Activated CD4-positive, alpha-beta T cell treated with anti-CD3 and anti-CD28 coated beads, Interleukin-2, Interleukin-6, amounts not matched to agents 100 ng/mL and 50 ng/mL, durations not matched to agents 16 hours and 8 hours (primary cell): Measurements from ENCODE around the gene HECTD4.
"Not testable (repeated sequence)": the region's sequence is repeated elsewhere in the genome, so short reads cannot be mapped to it uniquely, and the experiment has no call there.

Experiments used
- DNase-seq: peaks from one replicate; pipeline ENCODE4 v3.0.0-alpha.2; 2020

The HECTD4 gene

GRCh38 chr12:112381883-112382796 is at the start of gene HECTD4:
Gene HECTD4, minus strand, starts transcription at chr12:112382431. Its CDS starts 303 bp downstream, at chr12:112382128.
- DNase-seq: peak; percentile 95

- no peak for DNase-seq
These were observed 49.7 kb upstream of the HECTD4 start for GRCh38 chr12:112431965-112432364.

GRCh38 chr12:112430929-112431328 is 48.7 kb upstream of the HECTD4 start:
- DNase-seq: peak; percentile 26

GRCh38 chr12:112427760-112428159 is 45.5 kb upstream of the HECTD4 start:
- DNase-seq: no peak

GRCh38 chr12:112425582-112426382 is 43.6 kb upstream of the HECTD4 start:
- no peak for DNase-seq

GRCh38 chr12:112424126-112424525 is 41.9 kb upstream of the HECTD4 start:
- no peak for DNase-seq

GRCh38 chr12:112422531-112422930 is 40.3 kb upstream of the HECTD4 start:
- no peak for DNase-seq

GRCh38 chr12:112421363-112421762 is 39.1 kb upstream of the HECTD4 start:
- DNase-seq: no peak

- DNase-seq: no peak
These were observed 38.5 kb upstream of the HECTD4 start for GRCh38 chr12:112420740-112421139.

GRCh38 chr12:112419297-112420133 is 37.3 kb upstream of the HECTD4 start:
- peak; percentile 36 for DNase-seq

- DNase-seq: peak; percentile 93
These were observed 36.5 kb upstream of the HECTD4 start, which contains the start of gene PTPN11 for GRCh38 chr12:112418608-112419296. Gene PTPN11, plus strand, starts transcription at chr12:112418947. Its CDS starts 165 bp downstream, at chr12:112419112.

GRCh38 chr12:112418273-112418607 is 36.0 kb upstream of the HECTD4 start:
- DNase-seq: no peak

- not testable (repeated sequence) for DNase-seq
These were observed 33.2 kb upstream of the HECTD4 start for GRCh38 chr12:112415457-112415856.

GRCh38 chr12:112413855-112414625 is 31.8 kb upstream of the HECTD4 start:
- no peak for DNase-seq

GRCh38 chr12:112409906-112410244 is 27.6 kb upstream of the HECTD4 start:
- DNase-seq: no peak

GRCh38 chr12:112409064-112409905 is 27.1 kb upstream of the HECTD4 start, which contains the start of gene RPL6:
Gene RPL6, minus strand, starts transcription at chr12:112409605. Its CDS starts 949 bp downstream, at chr12:112408656.
- DNase-seq: peak; percentile 93

- peak; percentile 49 for DNase-seq
These were observed 26.4 kb upstream of the HECTD4 start for GRCh38 chr12:112408621-112409020.

- not testable (repeated sequence) for DNase-seq
These were observed 25.5 kb upstream of the HECTD4 start for GRCh38 chr12:112407683-112408082.

- DNase-seq: no peak
These were observed 24.6 kb upstream of the HECTD4 start for GRCh38 chr12:112406519-112407488.
